Effector memory CD4-positive, alpha-beta T cell (primary cell): ENCODE measurements around the gene CATSPER1.

Experiments used
- DNase-seq, 3 donors: peaks; one replicate each; pipeline ENCODE4 v3.0.0-alpha.2; 2020
- H3K27ac ChIP-seq: 2 replicates; pipeline ENCODE4 v1.7.0; 2013; ENCODE audit warnings: mild to moderate bottlenecking, low read length, moderate library complexity; ENCODE audit not compliant: insufficient read depth, poor library complexity, severe bottlenecking
- H3K27me3 ChIP-seq: replicated peaks from 2 replicates; pipeline ENCODE4 v1.7.0; 2013; ENCODE audit warnings: mild to moderate bottlenecking, low read length; ENCODE audit not compliant: insufficient read depth, control insufficient read depth, poor library complexity, severe bottlenecking
- H3K36me3 ChIP-seq: 2 replicates; pipeline ENCODE4 v1.7.0; 2013; ENCODE audit warnings: mild to moderate bottlenecking, low read length, moderate library complexity; ENCODE audit not compliant: control insufficient read depth, insufficient read depth
- H3K4me1 ChIP-seq: 2 replicates; pipeline ENCODE4 v1.7.0; 2013; ENCODE audit warnings: low read length, mild to moderate bottlenecking; ENCODE audit not compliant: control insufficient read depth, insufficient read depth, poor library complexity, severe bottlenecking
- H3K4me3 ChIP-seq: 2 replicates; pipeline ENCODE4 v1.7.0; 2013; ENCODE audit warnings: low read length, low read depth, mild to moderate bottlenecking; ENCODE audit not compliant: insufficient read depth, poor library complexity, severe bottlenecking
- H3K9me3 ChIP-seq: 2 replicates; pipeline ENCODE4 v1.7.0; 2013; ENCODE audit warnings: mild to moderate bottlenecking, low read length, moderate library complexity; ENCODE audit not compliant: control insufficient read depth

The CATSPER1 gene

GRCh38 chr11:66003291-66003690, 23.0 kb downstream of the CATSPER1 start:
- peaks cover 31% of the 10 kb centered on the region for H3K36me3 ChIP-seq
- peaks cover 9% of the 10 kb centered on the region for H3K4me1 ChIP-seq
- no peak for DNase-seq
- no peak overlapping the region for H3K4me3 ChIP-seq
- no peaks in the 10 kb centered on the region for H3K27me3 ChIP-seq
- peak overlapping the region; percentile 80 for H3K27ac ChIP-seq
- H3K9me3 ChIP-seq: no peaks in the 10 kb centered on the region

- Histone ChIP-seq H3K4me3 (peak overlapping the region; percentile 66), H3K27ac (peak overlapping the region; percentile 80), H3K27me3 (no peaks in the 10 kb centered on the region), H3K4me1 (peaks cover 9% of the 10 kb centered on the region), H3K9me3 (no peaks in the 10 kb centered on the region), H3K36me3 (peaks cover 36% of the 10 kb centered on the region)
- DNase-seq: no peak
Observed at GRCh38 chr11:66002648-66003225, 23.5 kb downstream of the CATSPER1 start.

DNA sequence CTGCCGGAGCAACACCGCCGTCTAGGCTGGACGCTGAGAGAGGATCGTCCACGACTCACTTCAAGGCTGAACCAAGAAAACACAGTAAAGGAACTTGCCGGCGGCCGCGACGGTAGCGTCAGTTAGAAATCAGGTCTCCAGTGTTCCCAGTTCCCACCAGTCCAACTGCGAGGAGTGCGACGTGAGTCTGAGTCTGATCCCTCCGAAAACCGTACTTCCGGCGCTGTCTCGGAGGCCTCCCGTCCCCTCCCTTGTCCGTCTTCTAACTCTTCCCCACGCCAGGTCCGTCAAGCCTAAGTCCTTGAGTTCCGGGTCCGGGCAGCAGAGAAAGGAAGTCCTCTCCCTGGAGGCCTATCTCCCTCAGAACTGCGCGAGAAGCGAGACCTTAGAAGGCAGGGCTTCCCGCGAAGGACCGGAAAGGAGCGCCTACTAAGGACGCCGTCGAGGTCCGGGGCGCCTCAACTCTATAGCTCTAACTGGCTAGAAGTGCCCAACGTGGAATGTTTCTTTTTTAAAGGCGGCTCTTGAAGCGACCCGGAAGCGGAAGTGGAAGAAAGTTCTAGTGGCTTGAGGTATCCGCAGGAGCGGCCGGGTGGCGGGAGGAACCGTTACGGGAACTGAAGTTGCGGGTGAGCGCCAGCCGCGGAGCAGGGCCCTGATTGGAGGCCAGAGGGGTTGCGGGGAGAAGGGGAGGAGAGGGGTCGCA, 24.2 kb downstream of the CATSPER1 start, which contains the start of the genes BANF1 and EIF1AD:
TSS of gene BANF1 (plus strand) at position 562 of the 706 bp plus-strand sequence. CDS start 748 bp downstream, outside the sequence.
TSS of gene EIF1AD (minus strand) at position 216 of the 706 bp plus-strand sequence. CDS start 1,768 bp downstream, outside the sequence.
- H3K9me3 ChIP-seq: no peaks in the 10 kb centered on the region
- H3K36me3 ChIP-seq: peaks cover 42% of the 10 kb centered on the region
- DNase-seq: peak; percentile 82 to 92 (median 91)
- H3K4me1 ChIP-seq: peaks cover 9% of the 10 kb centered on the region
- H3K4me3 ChIP-seq: peak within 1 kb of the TSS; percentile 66
- H3K27ac ChIP-seq: peak within 1 kb of the TSS; percentile 80
- no peaks in the 10 kb centered on the region for H3K27me3 ChIP-seq

DNA sequence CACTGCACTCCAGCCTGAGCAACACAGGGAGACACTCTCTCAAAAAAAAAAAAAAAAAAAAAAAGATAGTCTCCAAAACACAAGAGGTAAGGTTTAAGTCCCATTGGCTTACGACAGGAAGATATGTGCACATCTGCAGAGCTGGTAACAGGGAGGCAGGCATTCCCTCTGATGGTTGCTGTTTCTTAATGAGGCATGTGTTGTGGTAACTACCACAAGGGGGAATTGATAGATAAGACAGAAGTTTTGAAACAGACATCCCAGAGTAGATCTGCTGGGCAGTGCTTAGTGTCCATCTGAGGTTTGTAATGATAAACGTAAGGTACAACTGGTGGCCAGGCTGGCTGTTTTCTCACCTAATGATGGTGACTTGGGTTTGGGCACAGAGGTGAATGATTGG, 29.0 kb downstream of the CATSPER1 start:
- H3K27me3 ChIP-seq: no peaks in the 10 kb centered on the region
- H3K4me3 ChIP-seq: no peak overlapping the region
- no peak overlapping the region for H3K27ac ChIP-seq
- peaks cover 35% of the 10 kb centered on the region for H3K36me3 ChIP-seq
- DNase-seq: no peak
- peaks cover 5% of the 10 kb centered on the region for H3K4me1 ChIP-seq
- H3K9me3 ChIP-seq: no peaks in the 10 kb centered on the region

DNA sequence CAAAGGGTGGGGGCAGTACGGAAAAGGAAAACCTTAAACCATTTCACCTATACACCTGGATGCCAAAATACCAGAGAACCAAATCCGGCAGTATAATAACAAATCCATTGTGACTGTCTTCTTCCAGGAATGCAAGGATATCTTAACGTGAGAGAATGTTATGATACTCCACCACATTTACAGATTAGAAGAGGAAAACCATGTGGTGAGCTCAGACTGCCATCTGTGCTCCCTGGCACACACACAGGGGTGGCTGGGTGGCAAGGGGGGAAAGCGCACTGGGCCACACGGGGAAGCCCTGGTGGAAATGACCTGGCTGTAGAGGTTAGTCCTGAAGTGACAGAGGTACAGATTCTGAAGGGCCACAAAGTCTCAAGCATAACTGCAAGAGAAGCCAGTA, 34.2 kb downstream of the CATSPER1 start:
- Histone ChIP-seq H3K36me3 (peaks cover 2% of the 10 kb centered on the region), H3K9me3 (no peaks in the 10 kb centered on the region), H3K27ac (no peak overlapping the region), H3K4me1 (no peaks in the 10 kb centered on the region), H3K4me3 (no peak overlapping the region), H3K27me3 (no peaks in the 10 kb centered on the region)
- no peak for DNase-seq

- peak; percentile 80 to 87 (median 81) for DNase-seq
- Histone ChIP-seq H3K36me3 (no peaks in the 10 kb centered on the region), H3K27ac (no peak overlapping the region), H3K4me3 (no peak overlapping the region), H3K4me1 (no peaks in the 10 kb centered on the region), H3K27me3 (no peaks in the 10 kb centered on the region), H3K9me3 (no peaks in the 10 kb centered on the region)
Observed at GRCh38 chr11:65988791-65989592, 37.3 kb downstream of the CATSPER1 start.

DNA sequence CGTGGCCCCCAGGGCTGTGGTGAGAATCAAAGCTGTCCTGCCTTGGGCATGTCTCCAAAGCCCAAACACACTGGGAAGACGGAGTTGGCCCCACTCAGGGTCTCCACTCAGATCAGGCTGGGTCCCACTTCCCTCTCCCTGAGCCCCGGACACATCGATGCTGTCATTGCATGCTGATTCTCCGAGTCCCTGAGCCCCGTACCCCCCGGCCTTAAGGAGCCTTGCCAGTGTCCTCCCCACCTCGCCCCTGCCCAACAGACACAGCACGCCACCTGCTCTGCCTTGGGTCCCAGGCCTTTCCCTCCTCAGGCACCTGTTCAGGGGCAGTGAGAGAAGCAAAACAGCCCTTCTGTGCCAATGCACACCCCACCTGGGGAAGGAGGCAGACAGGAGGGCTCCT, 38.9 kb downstream of the CATSPER1 start:
- H3K36me3 ChIP-seq: no peaks in the 10 kb centered on the region
- no peaks in the 10 kb centered on the region for H3K27me3 ChIP-seq
- DNase-seq: no peak
- no peaks in the 10 kb centered on the region for H3K4me1 ChIP-seq
- no peak overlapping the region for H3K4me3 ChIP-seq
- no peaks in the 10 kb centered on the region for H3K9me3 ChIP-seq
- H3K27ac ChIP-seq: no peak overlapping the region

- Histone ChIP-seq H3K27me3 (no peaks in the 10 kb centered on the region), H3K4me1 (no peaks in the 10 kb centered on the region), H3K36me3 (peaks cover 10% of the 10 kb centered on the region), H3K27ac (no peak overlapping the region), H3K4me3 (no peak overlapping the region), H3K9me3 (no peaks in the 10 kb centered on the region)
- DNase-seq: no peak
Observed at GRCh38 chr11:65983589-65983987, 42.7 kb downstream of the CATSPER1 start.

GRCh38 chr11:65982824-65983588, 43.3 kb downstream of the CATSPER1 start:
- no peaks in the 10 kb centered on the region for H3K9me3 ChIP-seq
- no peak for DNase-seq
- H3K27ac ChIP-seq: no peak overlapping the region
- no peaks in the 10 kb centered on the region for H3K4me1 ChIP-seq
- H3K4me3 ChIP-seq: no peak overlapping the region
- peaks cover 15% of the 10 kb centered on the region for H3K36me3 ChIP-seq
- no peaks in the 10 kb centered on the region for H3K27me3 ChIP-seq
